ENCODE measurements around the gene ASCL5. TPM values are rescaled to one million over a fixed set of nuclear protein-coding genes. Genes with fewer than 3 reads are reported as not detected.
A peak's percentile ranks its signal among the peaks of the same experiment; 100 is the strongest.

ASCL5 gene
- total RNA-seq, 1 experiment from 2014 or later: not detected

DNA sequence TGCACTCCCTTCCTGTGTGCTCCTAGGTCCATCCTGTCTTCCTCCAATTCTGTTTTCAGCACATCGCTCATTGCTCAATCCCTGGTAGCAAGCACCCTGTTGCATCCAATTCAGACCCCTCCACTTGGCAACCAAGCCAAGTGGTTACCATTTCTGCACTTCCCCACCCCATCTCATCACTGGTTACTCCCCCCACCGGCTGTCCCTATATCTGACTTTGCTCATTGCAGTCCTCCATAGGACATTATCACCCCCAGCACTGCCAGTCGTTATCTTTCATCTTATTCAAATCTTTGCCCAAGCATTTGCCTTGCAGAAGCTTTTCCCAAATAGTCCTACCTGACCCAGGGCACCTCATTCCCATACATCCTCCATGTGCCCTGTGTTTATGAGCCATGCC is 29.4 kb upstream of the ASCL5 start:
- Histone ChIP-seq H3K27ac (ENCODE audit: low read length) (no peak overlapping the region), H3K79me2 (ENCODE audit: low read length) (peaks cover 17% of the 10 kb centered on the region), H2AFZ (ENCODE audit: low read length) (no peak overlapping the region), H3K4me3 (ENCODE audit: low read length) (no peak overlapping the region), H3K36me3 (ENCODE audit: insufficient read depth, low read length) (peaks cover 5% of the 10 kb centered on the region; the same call in 1 of the 2 replicates), H3K9me3 (ENCODE audit: low read length) (no peaks in the 10 kb centered on the region), H3K27me3 (ENCODE audit: low read length) (no peaks in the 10 kb centered on the region), H3K9ac (ENCODE audit: low read length) (no peak overlapping the region), H3K4me1 (ENCODE audit: low read length) (peaks cover 29% of the 10 kb centered on the region), H3K4me2 (ENCODE audit: low read depth, low read length, poor library complexity, severe bottlenecking) (no peak overlapping the region), H4K20me1 (ENCODE audit: insufficient read depth, low read depth, low read length) (no peaks in the 10 kb centered on the region), H3K9me2 (replicated peaks; ENCODE audit: insufficient read depth, low read length) (no peaks in the 10 kb centered on the region)
- no peak for DNase-seq

DNA sequence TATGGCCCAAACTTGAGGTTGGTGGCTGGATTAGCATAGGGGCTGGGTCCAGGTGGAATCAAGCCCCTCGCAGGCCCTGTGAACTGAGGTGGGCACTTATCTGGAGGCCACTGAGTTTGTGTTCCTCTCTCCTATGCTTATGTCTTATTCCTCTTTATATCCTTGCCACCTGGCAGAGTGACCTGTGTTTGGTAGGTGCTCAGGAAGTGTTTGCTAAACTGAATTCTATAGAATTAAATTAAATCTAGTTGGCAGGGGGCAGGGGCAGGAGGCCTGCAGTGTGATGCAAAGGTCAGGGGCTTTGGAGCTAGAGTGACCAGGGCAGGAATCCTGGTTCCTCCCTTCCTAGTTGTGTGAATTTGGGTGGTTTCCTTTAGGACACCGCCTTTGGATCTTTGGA is 28.4 kb upstream of the ASCL5 start:
- no peaks in the 10 kb centered on the region for H4K20me1 ChIP-seq (ENCODE audit: insufficient read depth, low read depth, low read length)
- no peaks in the 10 kb centered on the region for H3K9me2 ChIP-seq (replicated peaks; ENCODE audit: insufficient read depth, low read length)
- DNase-seq: no peak
- no peak overlapping the region for H2AFZ ChIP-seq (ENCODE audit: low read length)
- H3K4me1 ChIP-seq (ENCODE audit: low read length): peaks cover 29% of the 10 kb centered on the region
- H3K4me3 ChIP-seq (ENCODE audit: low read length): no peak overlapping the region
- H3K27ac ChIP-seq (ENCODE audit: low read length): no peak overlapping the region
- H3K9ac ChIP-seq (ENCODE audit: low read length): no peak overlapping the region
- H3K79me2 ChIP-seq (ENCODE audit: low read length): peaks cover 17% of the 10 kb centered on the region
- no peaks in the 10 kb centered on the region for H3K27me3 ChIP-seq (ENCODE audit: low read length)
- H3K4me2 ChIP-seq (ENCODE audit: low read depth, low read length, poor library complexity, severe bottlenecking): no peak overlapping the region
- H3K36me3 ChIP-seq (ENCODE audit: insufficient read depth, low read length): peaks cover 6% of the 10 kb centered on the region; the same call in 1 of the 2 replicates
- no peaks in the 10 kb centered on the region for H3K9me3 ChIP-seq (ENCODE audit: low read length)

DNA sequence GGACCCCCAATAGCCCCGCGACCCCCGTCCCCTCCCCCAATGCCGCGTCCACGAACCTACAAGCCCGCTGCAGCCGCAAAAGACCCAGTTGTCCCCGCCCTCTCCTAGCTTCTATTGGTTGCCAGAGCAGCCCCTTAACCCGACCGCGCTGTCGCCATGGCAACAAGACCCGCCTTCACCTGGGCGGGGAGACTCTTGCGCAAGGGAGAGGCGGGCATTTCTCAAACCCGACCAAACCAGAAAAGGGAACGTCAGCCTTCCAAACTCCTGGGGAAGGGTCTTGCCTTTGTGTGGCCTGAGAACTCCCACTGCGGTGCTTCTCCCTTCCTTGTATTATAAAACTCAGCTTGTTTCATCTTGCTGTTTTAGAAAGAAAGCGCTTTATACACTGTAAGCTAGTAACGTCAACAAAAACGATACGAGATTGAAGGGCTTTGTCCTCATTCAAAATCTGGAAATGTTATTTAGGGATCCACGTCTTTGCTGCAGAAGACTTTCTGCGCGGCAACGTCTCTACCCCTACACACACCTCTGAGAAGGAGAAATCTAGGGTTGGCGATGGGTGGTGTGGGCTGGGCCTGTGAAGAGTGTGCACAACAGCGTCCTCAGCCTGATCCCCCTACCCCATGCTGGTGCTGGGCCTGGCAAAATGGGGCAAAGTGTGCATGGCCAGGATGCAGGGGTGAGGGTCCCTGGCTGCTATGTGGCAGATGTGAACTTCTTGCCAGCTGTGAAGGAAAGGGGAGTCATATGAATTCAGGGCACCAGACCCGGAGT is 27.6 kb upstream of the ASCL5 start, which contains the start of gene TMEM9:
Gene TMEM9 (minus strand): TSS at position 86 of the 777 bp plus-strand sequence. CDS start 551 bp downstream, outside the sequence.
- Histone ChIP-seq H3K4me1 (ENCODE audit: low read length) (peaks cover 29% of the 10 kb centered on the region), H3K4me3 (ENCODE audit: low read length) (peak within 1 kb of the TSS; percentile 92), H3K9me3 (ENCODE audit: low read length) (no peaks in the 10 kb centered on the region), H3K36me3 (ENCODE audit: insufficient read depth, low read length) (peaks cover 6% of the 10 kb centered on the region; the same call in 1 of the 2 replicates), H3K27me3 (ENCODE audit: low read length) (no peaks in the 10 kb centered on the region), H3K9me2 (replicated peaks; ENCODE audit: insufficient read depth, low read length) (no peaks in the 10 kb centered on the region), H3K9ac (ENCODE audit: low read length) (peak within 1 kb of the TSS; percentile 84), H3K27ac (ENCODE audit: low read length) (no peak within 1 kb of the TSS), H3K4me2 (ENCODE audit: low read depth, low read length, poor library complexity, severe bottlenecking) (peak within 1 kb of the TSS; percentile 91), H2AFZ (ENCODE audit: low read length) (peak within 1 kb of the TSS; percentile 86), H4K20me1 (ENCODE audit: insufficient read depth, low read depth, low read length) (no peaks in the 10 kb centered on the region), H3K79me2 (ENCODE audit: low read length) (peaks cover 17% of the 10 kb centered on the region)
- peak; percentile 99 for DNase-seq

DNA sequence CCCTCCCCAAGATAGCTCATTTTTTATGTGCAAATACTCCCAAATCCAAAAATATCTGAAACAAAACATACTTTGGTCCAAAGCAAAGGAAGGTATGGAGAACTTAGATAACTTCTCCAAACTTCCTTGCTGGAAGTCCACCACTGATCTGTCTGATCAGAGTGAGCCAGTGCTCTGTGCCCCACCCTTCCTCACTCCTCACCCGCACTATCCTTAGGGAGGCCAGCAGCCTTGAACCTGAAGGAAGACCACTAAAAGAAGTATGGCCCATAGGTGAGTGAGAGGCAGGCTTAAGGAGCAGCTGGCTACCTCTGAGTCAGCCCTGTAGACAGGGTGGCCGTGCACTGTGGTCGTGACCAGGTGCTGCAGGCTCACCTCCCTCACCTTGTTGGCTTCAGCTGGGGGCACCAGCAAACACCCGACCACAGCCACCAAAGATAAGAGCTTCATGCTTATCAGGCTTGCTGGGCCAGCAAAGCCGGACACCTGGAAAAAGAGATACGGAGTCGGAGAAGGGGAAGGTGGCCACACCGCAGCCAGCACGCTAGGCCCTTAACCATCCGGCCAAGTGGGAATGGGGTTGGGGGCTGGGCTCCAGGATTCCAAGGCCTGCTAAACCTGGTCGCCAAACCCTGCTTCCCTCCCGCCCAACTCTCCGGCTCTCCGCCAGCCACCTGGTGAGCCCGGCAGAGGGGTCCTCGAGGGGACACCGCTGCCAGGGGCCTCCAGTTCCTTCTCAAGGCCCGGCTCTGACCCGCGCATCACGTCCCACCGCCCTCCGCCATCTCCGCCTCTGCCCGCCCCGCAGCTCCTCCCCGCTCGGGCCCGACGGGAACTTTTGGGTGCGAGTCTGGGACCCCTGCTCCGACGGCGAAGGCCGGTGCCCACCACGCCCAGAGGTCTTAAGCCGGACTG is 26.7 kb upstream of the ASCL5 start:
- no peaks in the 10 kb centered on the region for H4K20me1 ChIP-seq (ENCODE audit: insufficient read depth, low read depth, low read length)
- peak overlapping the region; percentile 78; the same call in 1 of the 2 replicates for H2AFZ ChIP-seq (ENCODE audit: low read length)
- H3K79me2 ChIP-seq (ENCODE audit: low read length): peaks cover 17% of the 10 kb centered on the region
- no peaks in the 10 kb centered on the region for H3K9me2 ChIP-seq (replicated peaks; ENCODE audit: insufficient read depth, low read length)
- peak overlapping the region; percentile 84 for H3K9ac ChIP-seq (ENCODE audit: low read length)
- H3K4me1 ChIP-seq (ENCODE audit: low read length): peaks cover 29% of the 10 kb centered on the region
- no peaks in the 10 kb centered on the region for H3K27me3 ChIP-seq (ENCODE audit: low read length)
- H3K4me3 ChIP-seq (ENCODE audit: low read length): peak overlapping the region; percentile 92
- peaks cover 12% of the 10 kb centered on the region; the same call in 1 of the 2 replicates for H3K36me3 ChIP-seq (ENCODE audit: insufficient read depth, low read length)
- no peaks in the 10 kb centered on the region for H3K9me3 ChIP-seq (ENCODE audit: low read length)
- H3K4me2 ChIP-seq (ENCODE audit: low read depth, low read length, poor library complexity, severe bottlenecking): peak overlapping the region; percentile 91
- peak; percentile 47 for DNase-seq
- H3K27ac ChIP-seq (ENCODE audit: low read length): no peak overlapping the region

DNA sequence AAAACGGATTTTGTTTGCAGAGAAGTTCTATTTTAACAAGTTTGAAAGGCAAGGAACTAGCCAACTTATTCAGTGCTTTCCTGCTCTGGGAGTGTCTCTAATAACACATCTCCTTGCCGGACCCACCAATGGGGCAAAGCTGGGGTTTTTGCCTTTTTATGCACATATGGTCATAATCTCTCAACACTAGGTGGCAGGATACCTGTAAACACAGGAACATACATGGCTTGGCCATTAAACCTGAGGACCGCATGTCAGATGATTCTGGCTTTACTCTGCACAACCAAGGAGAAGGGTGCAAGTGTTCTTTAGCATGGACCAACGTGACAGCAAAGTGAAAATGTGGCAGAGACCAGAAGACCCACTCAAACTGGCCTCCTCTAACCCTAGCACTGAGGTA is 22.4 kb upstream of the ASCL5 start:
- Histone ChIP-seq H3K4me1 (ENCODE audit: low read length) (peaks cover 14% of the 10 kb centered on the region), H3K9me2 (replicated peaks; ENCODE audit: insufficient read depth, low read length) (no peaks in the 10 kb centered on the region), H3K9ac (ENCODE audit: low read length) (no peak overlapping the region), H4K20me1 (ENCODE audit: insufficient read depth, low read depth, low read length) (no peaks in the 10 kb centered on the region), H3K27ac (ENCODE audit: low read length) (no peak overlapping the region), H3K4me3 (ENCODE audit: low read length) (no peak overlapping the region), H3K27me3 (ENCODE audit: low read length) (no peaks in the 10 kb centered on the region), H3K79me2 (ENCODE audit: low read length) (peaks cover 17% of the 10 kb centered on the region), H3K9me3 (ENCODE audit: low read length) (no peaks in the 10 kb centered on the region), H3K4me2 (ENCODE audit: low read depth, low read length, poor library complexity, severe bottlenecking) (no peak overlapping the region), H2AFZ (ENCODE audit: low read length) (no peak overlapping the region), H3K36me3 (ENCODE audit: insufficient read depth, low read length) (peaks cover 14% of the 10 kb centered on the region)
- peak; percentile 70 for DNase-seq

DNA sequence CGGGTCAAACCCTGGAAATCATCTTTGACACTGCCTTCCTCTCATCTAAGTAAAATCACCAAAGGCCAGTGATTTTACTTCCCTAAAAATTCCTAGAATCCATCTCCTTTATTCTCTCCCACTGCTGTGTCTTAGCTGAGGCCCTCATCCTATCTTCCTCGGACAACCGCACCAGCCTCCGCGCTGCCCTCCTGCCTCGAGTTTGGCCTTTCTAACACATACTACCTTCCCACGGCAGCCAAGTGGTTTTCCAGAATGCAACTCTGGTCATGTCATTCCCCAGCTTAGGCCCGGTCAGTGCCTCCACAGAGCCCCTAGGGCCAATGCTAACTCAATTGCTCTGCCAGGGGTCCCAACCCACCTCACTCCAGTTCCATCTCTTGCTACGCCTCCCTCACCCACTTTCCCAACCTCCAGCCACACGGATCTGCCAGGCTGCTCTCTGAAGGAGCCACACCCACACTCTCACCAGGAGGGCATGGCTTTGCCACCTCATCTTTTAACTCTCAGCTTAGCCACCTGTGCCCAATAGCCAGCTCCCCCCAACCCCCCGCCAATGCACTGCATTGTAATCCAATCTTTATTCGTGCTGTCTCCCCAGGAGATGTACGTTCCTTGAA is 20.5 kb upstream of the ASCL5 start:
- H3K4me2 ChIP-seq (ENCODE audit: low read depth, low read length, poor library complexity, severe bottlenecking): no peak overlapping the region
- DNase-seq: no peak
- no peak overlapping the region for H2AFZ ChIP-seq (ENCODE audit: low read length)
- H3K9me3 ChIP-seq (ENCODE audit: low read length): no peaks in the 10 kb centered on the region
- peaks cover under 1% of the 10 kb centered on the region for H3K79me2 ChIP-seq (ENCODE audit: low read length)
- H3K36me3 ChIP-seq (ENCODE audit: insufficient read depth, low read length): peaks cover 14% of the 10 kb centered on the region
- peaks cover 3% of the 10 kb centered on the region for H3K4me1 ChIP-seq (ENCODE audit: low read length)
- no peaks in the 10 kb centered on the region for H3K27me3 ChIP-seq (ENCODE audit: low read length)
- H3K4me3 ChIP-seq (ENCODE audit: low read length): no peak overlapping the region
- H3K9ac ChIP-seq (ENCODE audit: low read length): no peak overlapping the region
- no peaks in the 10 kb centered on the region for H4K20me1 ChIP-seq (ENCODE audit: insufficient read depth, low read depth, low read length)
- H3K9me2 ChIP-seq (replicated peaks; ENCODE audit: insufficient read depth, low read length): no peaks in the 10 kb centered on the region
- H3K27ac ChIP-seq (ENCODE audit: low read length): no peak overlapping the region

DNA sequence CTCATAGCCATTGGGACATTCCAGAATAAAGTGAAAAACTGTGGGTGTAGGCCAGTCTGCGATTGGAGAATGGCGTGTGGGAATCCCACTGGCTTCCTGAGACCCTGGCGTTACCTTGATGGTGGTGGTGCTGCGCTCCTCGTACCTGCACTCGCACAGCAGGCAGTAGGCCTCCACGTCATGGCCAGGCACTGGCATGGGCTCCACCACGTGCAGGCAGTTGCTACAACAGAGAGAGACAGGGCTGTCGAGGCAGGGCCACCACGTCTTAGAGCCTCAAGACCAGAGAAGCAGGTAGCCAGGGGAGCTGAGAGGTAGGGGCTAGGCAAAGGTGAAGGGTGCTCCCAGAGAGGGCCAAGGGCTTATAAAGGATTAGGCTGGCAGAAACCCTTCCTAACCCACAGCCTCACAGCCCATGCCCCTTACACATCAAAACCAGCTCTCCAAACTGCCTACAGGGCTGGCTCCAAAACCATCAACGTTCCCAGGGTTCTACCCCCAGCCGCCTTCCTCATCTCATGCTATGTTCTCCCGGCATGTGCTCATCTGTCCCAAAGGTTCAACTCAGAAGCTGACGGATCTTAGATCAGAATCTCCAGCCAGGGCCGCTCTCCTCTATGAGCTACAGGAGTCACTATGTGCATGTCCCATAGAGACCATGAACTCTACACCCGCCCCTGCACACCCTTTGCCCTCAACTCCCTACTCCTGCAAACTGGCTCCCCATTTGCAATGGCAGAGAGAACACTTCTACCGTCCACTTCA is 19.8 kb upstream of the ASCL5 start:
- no peak overlapping the region for H3K4me3 ChIP-seq (ENCODE audit: low read length)
- no peak overlapping the region for H3K9ac ChIP-seq (ENCODE audit: low read length)
- H3K4me1 ChIP-seq (ENCODE audit: low read length): no peaks in the 10 kb centered on the region
- H3K27ac ChIP-seq (ENCODE audit: low read length): no peak overlapping the region
- H2AFZ ChIP-seq (ENCODE audit: low read length): no peak overlapping the region
- H3K4me2 ChIP-seq (ENCODE audit: low read depth, low read length, poor library complexity, severe bottlenecking): no peak overlapping the region
- peaks cover 14% of the 10 kb centered on the region for H3K36me3 ChIP-seq (ENCODE audit: insufficient read depth, low read length)
- H3K9me2 ChIP-seq (replicated peaks; ENCODE audit: insufficient read depth, low read length): no peaks in the 10 kb centered on the region
- H3K9me3 ChIP-seq (ENCODE audit: low read length): no peaks in the 10 kb centered on the region
- no peaks in the 10 kb centered on the region for H4K20me1 ChIP-seq (ENCODE audit: insufficient read depth, low read depth, low read length)
- no peaks in the 10 kb centered on the region for H3K27me3 ChIP-seq (ENCODE audit: low read length)
- H3K79me2 ChIP-seq (ENCODE audit: low read length): no peaks in the 10 kb centered on the region
- no peak for DNase-seq

Data from Karpas-422 (cell line).